Heart right ventricle (tissue), 16 donors: ENCODE results near the gene SFSWAP. TPM values are rescaled to one million over a fixed set of nuclear protein-coding genes. Genes with fewer than 3 reads are reported as not detected.
A peak's percentile ranks its signal among the peaks of the same experiment; 100 is the strongest.

Experiments
- ATAC-seq, 8 donors: fragments of 200-7000 bp; cut with Tn5 transposase; one replicate each; pipeline ENCODE4 v1.9.1; 2020; ENCODE audit warnings: mild to moderate bottlenecking in 8 of 8, moderate library complexity in 8 of 8, moderate number of reproducible peaks in 1 of 8
- DNase-seq, 2 donors: peaks; one replicate each; pipeline ENCODE4 v3.0.0-alpha.2; 2020
- H3K27ac ChIP-seq, 10 donors: fragments of 200-600 bp; sonication (generic) in 2 of 10; one replicate each; pipeline versions ENCODE4 v1.5.0 to v1.8.0; 2020 to 2022; ENCODE audit warnings: mild to moderate bottlenecking in 3 of 10
- H3K27me3 ChIP-seq, 7 donors: fragments of 200-600 bp; one replicate each; pipeline ENCODE4 v1.8.0; 2021 to 2022; ENCODE audit warnings: mild to moderate bottlenecking in 2 of 7
- H3K36me3 ChIP-seq, 9 donors: fragments of 200-600 bp; sonication (generic) in 1 of 9; one replicate each; pipeline versions ENCODE4 v1.5.0 to v1.8.0; 2020 to 2022; ENCODE audit warnings: mild to moderate bottlenecking in 2 of 9
- H3K4me1 ChIP-seq, 9 donors: fragments of 200-600 bp; sonication (generic) in 1 of 9; one replicate each; pipeline versions ENCODE4 v1.5.0 to v1.8.0; 2020 to 2022; ENCODE audit warnings: mild to moderate bottlenecking in 4 of 9
- H3K4me3 ChIP-seq, 10 donors: fragments of 200-600 bp; sonication (generic) in 2 of 10; one replicate each; pipeline versions ENCODE4 v1.5.0 to v1.8.0; 2020 to 2022; ENCODE audit warnings: mild to moderate bottlenecking in 7 of 10, moderate library complexity in 2 of 10
- H3K9me3 ChIP-seq, 11 donors: fragments of 200-600 bp in 10 of 11; sonication (generic) in 2 of 11; one replicate each; pipeline versions ENCODE4 v1.5.0 to v1.8.0; 2013 to 2022; ENCODE audit warnings: mild to moderate bottlenecking in 2 of 11, control low read depth in 1 of 11, moderate library complexity in 1 of 11
- WGBS, 2 donors: extraction: QIAGEN DNeasy Blood & Tissue Kit; methylation state at CpG; one replicate each; pipeline ENCODE4 v1.1.7; 2013; ENCODE audit warnings: inconsistent platforms in 1 of 2; 5-methylcytosine and 5-hydroxymethylcytosine counted together
- intact Hi-C, 10 donors: fragments of 100-400 bp; cut with DNase I; formaldehyde crosslinking; loops; one replicate each; pipeline versions ENCODE4 v1.11.1 to v1.14.2; 2022
- polyA plus RNA-seq, 2 donors: library from polyadenylated mRNA; stranded (reverse); fragments of 200-250 nt; gene quantifications; one replicate each; pipeline ENCODE4 v1.2.3, GENCODE V29; 2013
- total RNA-seq, 10 donors: library from RNA; stranded (reverse); fragmentation: NEBNext Ultra II Directional in 3 of 10; extraction: Animal tissue kit (Norgen Biotek cat#: 25700) in 3 of 10; gene quantifications; one replicate each; pipeline versions ENCODE4 v1.2.1 to v1.2.4, GENCODE V29; 2021 to 2023
- TF ChIP-seq, protein P1 (sequence below), 9 donors: fragments of 200-600 bp; sonication (generic) in 2 of 9; IDR thresholded peaks; one replicate each; pipeline versions ENCODE4 v1.5.0 to v1.8.0; 2021 to 2022; ENCODE audit warnings: antibody characterized with exemption in 9 of 9, mild to moderate bottlenecking in 5 of 9, moderate library complexity in 1 of 9
- donor health status: Arrhythmogenic right ventricular cardiomyopathy.
- donor health status: ischemic (EF 13 %, LVEDD 7.1; RV severe dilation, severe dysfunction).
- donor health status: healthy with polysubstance abuse.
- donor health status: DM: no; HTN: yes; CAD: no.
- donor health status: DM: no; HTN: no; CAD: no.
- donor health status: ischemic (EF 25% LVEDD 6.9; RV normal size, moderate dysfunction).
- donor health status: ischemic (EF 25% LVEDD 5.7; RV mildly dilated, moderate dysfunction).
- donor health status: healthy.
- donor health status: DM: yes; HTN: yes; CAD: no.
- donor health status: Ischemic cardiomyopathy.
- donor health status: ischemic (EF 35%, LVEDD 5.7; RV mildly dilated, moderate dysfunction).
- donor health status: nonischemic (EF 11% LVEDD 7.7; RV severe dilation, severe dysfunction).
- donor health status: DM: yes; HTN: yes; CAD: no.
- donor health status: PGD.
- donor health status: ischemic (EF 29% LVEDD 5.4; RV normal size, mild dysfunction).
- donor health status: nonischemic (EF 23%, LVEDD 6.1; RV moderate dilation, normal function).

The SFSWAP gene
- total and polyA plus RNA-seq, 12 donors, result 14.5 to 34.1 (median 19.6) TPM

- TF ChIP-seq, protein P1, sequence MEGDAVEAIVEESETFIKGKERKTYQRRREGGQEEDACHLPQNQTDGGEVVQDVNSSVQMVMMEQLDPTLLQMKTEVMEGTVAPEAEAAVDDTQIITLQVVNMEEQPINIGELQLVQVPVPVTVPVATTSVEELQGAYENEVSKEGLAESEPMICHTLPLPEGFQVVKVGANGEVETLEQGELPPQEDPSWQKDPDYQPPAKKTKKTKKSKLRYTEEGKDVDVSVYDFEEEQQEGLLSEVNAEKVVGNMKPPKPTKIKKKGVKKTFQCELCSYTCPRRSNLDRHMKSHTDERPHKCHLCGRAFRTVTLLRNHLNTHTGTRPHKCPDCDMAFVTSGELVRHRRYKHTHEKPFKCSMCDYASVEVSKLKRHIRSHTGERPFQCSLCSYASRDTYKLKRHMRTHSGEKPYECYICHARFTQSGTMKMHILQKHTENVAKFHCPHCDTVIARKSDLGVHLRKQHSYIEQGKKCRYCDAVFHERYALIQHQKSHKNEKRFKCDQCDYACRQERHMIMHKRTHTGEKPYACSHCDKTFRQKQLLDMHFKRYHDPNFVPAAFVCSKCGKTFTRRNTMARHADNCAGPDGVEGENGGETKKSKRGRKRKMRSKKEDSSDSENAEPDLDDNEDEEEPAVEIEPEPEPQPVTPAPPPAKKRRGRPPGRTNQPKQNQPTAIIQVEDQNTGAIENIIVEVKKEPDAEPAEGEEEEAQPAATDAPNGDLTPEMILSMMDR (IDR thresholded peaks at IDR 0.05), result no peak
- DNase-seq, result no peak
- intact Hi-C loops, result loop anchor here in 2 of 10 donors (5.0 to 10.0 kb wide), 2 partner anchors 214 to 912 kb away; no protein-coding TSS in a partner anchor
- Histone ChIP-seq H3K4me1 (peaks cover 8 to 40% (median 30%) of the 10 kb centered on the region in 9 donors), H3K36me3 (no peaks in the 10 kb centered on the region), H3K27ac (peak overlapping the region in 3 of 10 donors; percentile 4 to 23 (median 14)), H3K27me3 (peaks cover 0 to 78% (median 63%) of the 10 kb centered on the region in 7 donors), H3K9me3 (no peaks in the 10 kb centered on the region), H3K4me3 (peak overlapping the region; percentile 29 to 58 (median 56))
- WGBS, 2 donors, result 1% methylated on average over 52 to 64 of the region's 64 CpGs
- ATAC-seq, result peak in 7 of 8 donors; percentile 3 to 20 (median 5)
Measured at GRCh38 chr12:131828671-131829355, 117.9 kb downstream of the SFSWAP start.

DNA sequence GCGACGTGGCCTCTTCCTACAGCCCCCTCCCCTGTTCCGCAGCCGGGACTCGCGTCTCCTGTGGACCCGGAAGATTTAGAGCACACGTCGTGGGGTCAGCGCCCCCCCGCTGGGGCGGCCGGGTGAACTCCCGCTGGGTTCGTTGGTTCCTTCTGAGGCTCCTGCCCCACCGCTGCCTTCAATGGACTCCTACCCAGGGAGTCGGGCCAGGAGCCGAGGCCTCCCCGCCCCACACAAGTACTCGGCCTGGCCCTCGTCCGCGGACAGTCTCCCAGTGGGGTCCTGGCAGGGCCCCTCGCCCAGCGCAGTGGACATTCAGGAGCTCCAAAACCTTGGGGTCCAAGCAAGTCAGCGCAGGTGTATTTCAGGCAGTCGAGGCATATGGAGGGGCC is 118.5 kb downstream of the SFSWAP start:
- WGBS, 2 donors, result 6 to 8% methylated on average over 27 of the region's 27 CpGs
- Histone ChIP-seq H3K4me1 (peaks cover 8 to 40% (median 30%) of the 10 kb centered on the region in 9 donors), H3K27me3 (peaks cover 0 to 78% (median 64%) of the 10 kb centered on the region in 7 donors), H3K27ac (peak overlapping the region in 3 of 10 donors; percentile 4 to 23 (median 14)), H3K9me3 (no peaks in the 10 kb centered on the region), H3K36me3 (no peaks in the 10 kb centered on the region), H3K4me3 (peak overlapping the region; percentile 29 to 58 (median 56))
- TF ChIP-seq, protein P1 (IDR thresholded peaks at IDR 0.05), result no peak
- DNase-seq (no peak), ATAC-seq (peak in 7 of 8 donors; percentile 0 to 28 (median 17))
- intact Hi-C loops, result loop anchor here in 2 of 10 donors (5.0 to 10.0 kb wide), 2 partner anchors 215 to 912 kb away; no protein-coding TSS in a partner anchor

- no peaks in the 10 kb centered on the region for H3K9me3 ChIP-seq
- H3K36me3 ChIP-seq, result no peaks in the 10 kb centered on the region
- WGBS, 2 donors, result 13 to 17% methylated on average over 28 of the region's 28 CpGs
- TF ChIP-seq, protein P1 (IDR thresholded peaks at IDR 0.05), result no peak
- peak in 3 of 8 donors; percentile 1 to 11 (median 2) for ATAC-seq
- H3K27ac ChIP-seq, result peak overlapping the region in 7 of 10 donors; percentile 25 to 68 (median 61)
- peak overlapping the region; percentile 29 to 58 (median 56) for H3K4me3 ChIP-seq
- H3K4me1 ChIP-seq, result peaks cover 8 to 40% (median 30%) of the 10 kb centered on the region in 9 donors
- DNase-seq, result no peak
- peaks cover 0 to 82% (median 69%) of the 10 kb centered on the region in 7 donors for H3K27me3 ChIP-seq
- intact Hi-C loops, result loop anchor here in 7 of 10 donors (2.0 to 10.0 kb wide), 12 partner anchors 65 to 913 kb away; partner anchors contain the start of genes EP400 (in 2 of the 7), PUS1 (in 1 of the 7) and ULK1 (in 1 of the 7)
Measured at GRCh38 chr12:131829791-131830334, 119.0 kb downstream of the SFSWAP start.

DNA sequence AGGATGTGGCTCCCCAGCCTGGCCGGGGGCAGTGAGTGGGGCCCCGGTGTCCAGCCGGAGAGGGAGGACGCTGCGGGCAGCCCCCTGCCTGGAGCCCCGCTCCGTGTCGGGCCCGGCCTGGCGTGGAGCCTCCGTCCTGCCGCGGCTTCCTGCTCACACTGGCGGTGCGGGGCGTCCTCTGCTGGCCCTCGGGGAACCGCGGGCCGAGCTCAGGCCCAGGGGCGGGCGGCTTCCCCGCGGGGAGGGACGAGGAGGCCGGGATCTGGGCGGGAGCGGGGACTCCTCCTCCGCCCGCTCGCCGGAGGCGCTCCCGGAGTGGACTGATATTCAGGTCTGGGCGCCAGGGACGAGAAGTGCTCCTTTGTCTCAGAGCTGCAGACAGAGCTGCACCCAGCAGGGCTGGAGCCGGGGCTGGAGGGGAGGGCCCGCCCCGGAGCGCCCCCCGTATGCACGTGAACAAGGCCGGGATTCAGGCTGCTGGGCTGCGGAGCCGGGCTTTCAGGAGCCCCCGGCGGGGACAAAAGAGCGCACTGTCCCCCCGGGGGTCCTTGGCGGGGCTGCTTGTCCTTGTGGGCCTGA is 119.5 kb downstream of the SFSWAP start:
- DNase-seq (peak; percentile 74 to 86), ATAC-seq (peak; percentile 86 to 93 (median 91))
- no peaks in the 10 kb centered on the region for H3K9me3 ChIP-seq
- peaks cover 8 to 40% (median 30%) of the 10 kb centered on the region in 9 donors for H3K4me1 ChIP-seq
- H3K27me3 ChIP-seq, result peaks cover 0 to 87% (median 75%) of the 10 kb centered on the region in 7 donors
- TF ChIP-seq, protein P1 (IDR thresholded peaks at IDR 0.05), result peak; percentile 31 to 77 (median 68)
- intact Hi-C loops, result loop anchor here in 6 of 10 donors (2.0 to 10.0 kb wide), 11 partner anchors 64 to 913 kb away; partner anchors contain the start of genes EP400 (in 2 of the 6), PUS1 (in 1 of the 6) and ULK1 (in 1 of the 6)
- peak overlapping the region; percentile 29 to 58 (median 56) for H3K4me3 ChIP-seq
- peak overlapping the region in 8 of 10 donors; percentile 30 to 68 (median 62) for H3K27ac ChIP-seq
- 1% methylated on average over 40 to 50 of the region's 50 CpGs for WGBS, 2 donors
- no peaks in the 10 kb centered on the region for H3K36me3 ChIP-seq
